Stimulated activated CD8-positive, alpha-beta memory T cell treated with anti-CD3 and anti-CD28 coated beads, Interleukin-12 subunit alpha, Interleukin-12 subunit beta, amount 100 ng/mL, for 4 hours (primary cell): ENCODE results near the gene MYO5C.
"Not testable (repeated sequence)": the region's sequence is repeated elsewhere in the genome, so short reads cannot be mapped to it uniquely, and the experiment has no call there.

Source experiments
- DNase-seq: peaks from one replicate; pipeline ENCODE4 v3.0.0-alpha.2; 2020; ENCODE audit warnings: low read depth

The MYO5C gene

GRCh38 chr15:52303093-52303772, 7.6 kb upstream of the MYO5C start:
- no peak for DNase-seq

GRCh38 chr15:52301265-52301847, 5.8 kb upstream of the MYO5C start:
- no peak for DNase-seq

- DNase-seq = no peak
These were observed 653 bp downstream of the MYO5C start for GRCh38 chr15:52294881-52295420.

GRCh38 chr15:52292780-52293392, 2.7 kb downstream of the MYO5C start:
- no peak for DNase-seq

GRCh38 chr15:52291204-52291603, 4.4 kb downstream of the MYO5C start:
- DNase-seq = no peak

GRCh38 chr15:52290800-52291199, 4.8 kb downstream of the MYO5C start:
- no peak for DNase-seq

GRCh38 chr15:52290329-52290728, 5.3 kb downstream of the MYO5C start:
- DNase-seq = no peak

- DNase-seq = no peak
These were observed 5.9 kb downstream of the MYO5C start for GRCh38 chr15:52289629-52290081.

GRCh38 chr15:52288986-52289385, 6.6 kb downstream of the MYO5C start:
- no peak for DNase-seq

GRCh38 chr15:52288051-52288942, 7.3 kb downstream of the MYO5C start:
- no peak for DNase-seq

GRCh38 chr15:52287114-52287513, 8.5 kb downstream of the MYO5C start:
- no peak for DNase-seq

- DNase-seq = not testable (repeated sequence)
These were observed 9.7 kb downstream of the MYO5C start for GRCh38 chr15:52285941-52286340.

- DNase-seq = no peak
These were observed 11.4 kb downstream of the MYO5C start for GRCh38 chr15:52284164-52284563.

- no peak for DNase-seq
These were observed 12.3 kb downstream of the MYO5C start for GRCh38 chr15:52283281-52283680.

- no peak for DNase-seq
These were observed 13.2 kb downstream of the MYO5C start for GRCh38 chr15:52282418-52282817.

GRCh38 chr15:52281085-52282035, 14.2 kb downstream of the MYO5C start:
- no peak for DNase-seq

- no peak for DNase-seq
These were observed 15.1 kb downstream of the MYO5C start for GRCh38 chr15:52280326-52281084.

GRCh38 chr15:52278636-52279367, 16.8 kb downstream of the MYO5C start:
- no peak for DNase-seq

- DNase-seq = no peak
These were observed 17.5 kb downstream of the MYO5C start for GRCh38 chr15:52278135-52278534.

- no peak for DNase-seq
These were observed 18.0 kb downstream of the MYO5C start for GRCh38 chr15:52277575-52277974.
